IMR-90 (cell line): ENCODE data around the gene KCNQ1.

Source experiments
- CTCF ChIP-seq: conservative IDR thresholded peaks from 2 replicates; pipeline ENCODE4 v1.5.1; 2012; ENCODE audit warnings: mild to moderate bottlenecking, low read depth, low read length, improper control_type of control experiment
- MAFK ChIP-seq: IDR thresholded peaks from 2 replicates; pipeline ENCODE4 v1.6.1; 2012; ENCODE audit warnings: low read depth, low read length, improper control_type of control experiment
- POLR2A ChIP-seq: IDR thresholded peaks from 2 replicates; pipeline ENCODE4 v1.6.1; 2012; ENCODE audit warnings: mild to moderate bottlenecking, low read depth, low read length
- RAD21 ChIP-seq: IDR thresholded peaks from 2 replicates; pipeline ENCODE4 v1.6.1; 2012; ENCODE audit warnings: low read length, improper control_type of control experiment
- SMC3 ChIP-seq: fragments of 150-350 bp; IDR thresholded peaks from 2 replicates; pipeline ENCODE4 v1.6.1; 2016; ENCODE audit warnings: low read depth, mild to moderate bottlenecking, antibody characterized with exemption, low read length, moderate library complexity

GRCh38 chr11:2798951-2799761, 354.3 kb downstream of the KCNQ1 start:
- no peak for TF ChIP-seq CTCF
- no peak for TF ChIP-seq SMC3
- no peak for TF ChIP-seq POLR2A
- no peak for TF ChIP-seq RAD21
- no peak for TF ChIP-seq MAFK
